HepG2 (cell line): Measurements from ENCODE around the gene LYPD8. TPM values are rescaled to one million over a fixed set of nuclear protein-coding genes. Genes with fewer than 3 reads are reported as not detected.
A peak's percentile ranks its signal among the peaks of the same experiment; 100 is the strongest.

ENCODE experiments used
- ATAC-seq: fragments of 200-7000 bp; cut with Tn5 transposase; 3 replicates; pipeline ENCODE4 v1.9.1; 2020; ENCODE audit warnings: mild to moderate bottlenecking, moderate library complexity
- BruUV-seq: library from RNA; stranded (reverse); fragments of 400-500 nt; replicated peaks from 2 replicates; lab custom pipeline; 2021; lab: Mats Ljungman, UMichigan
- CTCF ChIA-PET: fragments of 300-600 bp; formaldehyde crosslinking; extraction: SDS; loops from one replicate; lab custom pipeline; 2021; ENCODE audit warnings: low total read pairs, inconsistent platforms, low intra/inter-chr PET ratio; lab: Yijun Ruan, JAX
- POLR2A ChIA-PET: fragments of 350-600 bp; sonication (Branson Sonifier 250); formaldehyde crosslinking; loops from one replicate; lab custom pipeline; 2020; ENCODE audit warnings: antibody characterized with exemption, inconsistent platforms; lab: Yijun Ruan, JAX
- DNase-seq: peaks from one replicate; pipeline ENCODE4 v3.0.0-alpha.2; 2015; ENCODE audit warnings: low spot score
- FAIRE-seq: peaks from 3 replicates; lab custom pipeline; 2011; peaks lifted over from hg19 to GRCh38; lab: Jason Lieb, UNC
- H2AFZ ChIP-seq: one replicate; pipeline ENCODE4 v1.6.1; 2011; ENCODE audit warnings: low read length, inconsistent platforms
- H3K27ac ChIP-seq: fragments of 300-600 bp; 3 replicates; pipeline ENCODE4 v1.8.0; 2011; ENCODE audit warnings: mixed run types, mild to moderate bottlenecking, mixed read lengths, low read length, inconsistent platforms; ENCODE audit not compliant: insufficient read depth; ENCODE audit errors: extremely low read length
- H3K27me3 ChIP-seq, 2 experiments: fragments of 200-600 bp in 1 of 2; 2 replicates in 1 of 2; 3 replicates in 1 of 2; pipeline versions ENCODE4 v1.6.0 to v1.8.0; 2011; ENCODE audit warnings: low read length in 2 of 2, mild to moderate bottlenecking in 2 of 2, moderate library complexity in 2 of 2, inconsistent platforms in 1 of 2; ENCODE audit not compliant: insufficient read depth in 2 of 2, control insufficient read depth in 1 of 2
- H3K36me3 ChIP-seq, 2 experiments: fragments of 200-600 bp in 1 of 2; replicated peaks in 1 of 2; 2 replicates in 1 of 2; 3 replicates in 1 of 2; pipeline versions ENCODE4 v1.5.1 to v1.8.0; 2011; ENCODE audit warnings: low read length in 2 of 2, inconsistent platforms in 1 of 2; ENCODE audit not compliant: insufficient read depth in 2 of 2, control insufficient read depth in 1 of 2
- H3K4me1 ChIP-seq: 2 replicates; pipeline ENCODE4 v1.5.1; 2012; ENCODE audit warnings: low read length, inconsistent platforms; ENCODE audit not compliant: insufficient read depth
- H3K4me2 ChIP-seq: 2 replicates; pipeline ENCODE4 v1.6.0; 2011; ENCODE audit warnings: low read depth, low read length, inconsistent platforms
- H3K4me3 ChIP-seq, 3 experiments: fragments of 200-600 bp in 1 of 3; sonication (generic), shearing (Covaris generic) in 1 of 3; replicated peaks in 1 of 3; 2 replicates each; pipeline ENCODE4 v1.5.1; 2011 to 2016; ENCODE audit warnings: low read length in 3 of 3, inconsistent platforms in 2 of 3, low read depth in 2 of 3, mild to moderate bottlenecking in 2 of 3, control low read depth in 1 of 3, mixed read lengths in 1 of 3; ENCODE audit not compliant: insufficient read depth in 1 of 3
- H3K79me2 ChIP-seq: one replicate; pipeline ENCODE4 v1.6.1; 2011; ENCODE audit warnings: low read length, inconsistent platforms; ENCODE audit not compliant: insufficient read depth
- H3K9ac ChIP-seq: 2 replicates; pipeline ENCODE4 v1.6.0; 2011; ENCODE audit warnings: mild to moderate bottlenecking, low read depth, low read length, inconsistent platforms; ENCODE audit not compliant: insufficient read depth
- H3K9me3 ChIP-seq: 2 replicates; pipeline ENCODE4 v1.5.1; 2012; ENCODE audit warnings: mild to moderate bottlenecking, low read length
- H4K20me1 ChIP-seq: 2 replicates; pipeline ENCODE4 v1.6.0; 2011; ENCODE audit warnings: inconsistent platforms, mild to moderate bottlenecking, low read length, moderate library complexity; ENCODE audit not compliant: insufficient read depth
- CAMTA2 ChIP-seq: sonication (generic); formaldehyde crosslinking; IDR thresholded peaks from 2 replicates; pipeline ENCODE4 v1.4.0; 2020; ENCODE audit warnings: mild to moderate bottlenecking, missing genetic modification reagents, borderline replicate concordance
- IKZF1 ChIP-seq: fragments of 450-650 bp; IDR thresholded peaks from 2 replicates; pipeline ENCODE4 v1.7.1; 2016
- NR3C1 ChIP-seq: sonication (generic); formaldehyde crosslinking; IDR thresholded peaks from 2 replicates; pipeline ENCODE4 v1.4.0; 2020; ENCODE audit warnings: missing genetic modification reagents
- ONECUT2 ChIP-seq: sonication (generic); formaldehyde crosslinking; IDR thresholded peaks from 2 replicates; pipeline ENCODE4 v1.4.0; 2020; ENCODE audit warnings: missing genetic modification reagents
- PAXIP1 ChIP-seq: sonication (generic); formaldehyde crosslinking; conservative IDR thresholded peaks from 2 replicates; pipeline ENCODE4 v1.4.0; 2020; ENCODE audit warnings: mild to moderate bottlenecking, missing genetic modification reagents, moderate library complexity
- PLRG1 ChIP-seq: fragments of 450-650 bp; conservative IDR thresholded peaks from 2 replicates; pipeline ENCODE4 v1.6.1; 2016
- PPARG ChIP-seq: conservative IDR thresholded peaks from 2 replicates; pipeline ENCODE4 v1.6.1; 2016; ENCODE audit warnings: missing biosample characterization, missing genetic modification reagents
- SMC3 ChIP-seq: IDR thresholded peaks from 2 replicates; pipeline ENCODE4 v1.6.1; 2011; ENCODE audit warnings: low read length, improper control_type of control experiment
- SMYD3 ChIP-seq: sonication (generic); formaldehyde crosslinking; IDR thresholded peaks from 2 replicates; pipeline ENCODE4 v1.8.1; 2023; ENCODE audit warnings: mild to moderate bottlenecking, missing genetic modification reagents
- STAG1 ChIP-seq: sonication (generic); formaldehyde crosslinking; IDR thresholded peaks from 2 replicates; pipeline ENCODE4 v1.4.0; 2020; ENCODE audit warnings: missing genetic modification reagents
- TMF1 ChIP-seq: sonication (generic); formaldehyde crosslinking; IDR thresholded peaks from 2 replicates; pipeline ENCODE4 v1.8.1; 2022; ENCODE audit warnings: low read depth, missing genetic modification reagents
- TOE1 ChIP-seq: sonication (generic); formaldehyde crosslinking; IDR thresholded peaks from 2 replicates; pipeline ENCODE4 v1.4.0; 2020; ENCODE audit warnings: mild to moderate bottlenecking, missing genetic modification reagents
- ZBED4 ChIP-seq: sonication (generic); formaldehyde crosslinking; IDR thresholded peaks from 2 replicates; pipeline ENCODE4 v1.4.0; 2020; ENCODE audit warnings: missing genetic modification reagents, borderline replicate concordance
- ZNF180 ChIP-seq: sonication (generic); formaldehyde crosslinking; IDR thresholded peaks from 2 replicates; pipeline ENCODE4 v1.4.0; 2020; ENCODE audit warnings: low read depth, missing genetic modification reagents, borderline replicate concordance
- ZNF770 ChIP-seq: sonication (generic); formaldehyde crosslinking; IDR thresholded peaks from 2 replicates; pipeline ENCODE4 v1.5.0; 2020; ENCODE audit warnings: mild to moderate bottlenecking, missing genetic modification reagents
- WGBS: methylation state at CpG from one replicate; pipeline ENCODE4 v1.1.6; 2017; ENCODE audit warnings: low lambda C conversion rate; 5-methylcytosine and 5-hydroxymethylcytosine counted together
- in situ Hi-C: cut with HindIII; loops from 2 replicates; pipeline ENCODE4 v1.10.0; 2017; ENCODE audit warnings: low pct_unique_long_range_greater_than_20kb; ENCODE audit not compliant: extremely low pct_ligation_motif_present
- intact Hi-C: fragments of 100-400 bp; cut with micrococcal nuclease; formaldehyde crosslinking; loops from one replicate; pipeline ENCODE4 v1.10.0; 2022; ENCODE audit not compliant: unreplicated experiment
- polyA plus RNA-seq, 8 experiments: library from polyadenylated mRNA; depleted of rRNA in 3 of 8; stranded (reverse) in 7 of 8; unstranded in 1 of 8; fragments of >200 nt; fragmentation: Illumina TruSeq in 4 of 8; extraction: Trizol in 4 of 8; gene quantifications; 2 replicates each; pipeline versions ENCODE4 v1.2.1 to v1.2.3, GENCODE V29; 2011 to 2016; ENCODE audit warnings: low read depth in 4 of 8, missing spikeins in 1 of 8, mixed read lengths in 1 of 8; ENCODE audit not compliant: insufficient read depth in 1 of 8
- total RNA-seq, 5 experiments: library from RNA; depleted of rRNA; stranded (reverse); fragments of >200 nt; fragmentation: Illumina TruSeq; extraction: Trizol; gene quantifications; 2 replicates each; pipeline ENCODE4 v1.2.3, GENCODE V29; 2016; ENCODE audit warnings: low read depth in 1 of 5

LYPD8 gene
- total and polyA plus RNA-seq, 2 of the 13 experiments (the other 11 are each of a cell fraction or from before 2014, with no cell fraction given), result not detected

GRCh38 chr1:248791010-248791409, 35.5 kb upstream of the LYPD8 start:
- peak; percentile 11 for DNase-seq
- Histone ChIP-seq H3K79me2 (no peaks in the 10 kb centered on the region), H4K20me1 (no peaks in the 10 kb centered on the region), H3K36me3 (no peaks in the 10 kb centered on the region), H3K27me3 (no peaks in the 10 kb centered on the region; a peak in 1 of 5 replicates), H3K9me3 (no peaks in the 10 kb centered on the region), H3K4me1 (0 out of 2 replicates have a peak, but pooled peaks cover 4% of the 10 kb centered on the region), H2AFZ (no peak overlapping the region), H3K9ac (no peak overlapping the region), H3K4me3 (no peak overlapping the region), H3K27ac (no peak overlapping the region), H3K4me2 (no peak overlapping the region)
- POLR2A ChIA-PET, result no interaction called here
- intact Hi-C loops (loop anchor here (5.0 kb wide), 2 partner anchors 34 to 94 kb away; partner anchors contain the start of gene LYPD8), in situ Hi-C loops (no loop called here)
- FAIRE-seq, result peak; percentile 52
- BruUV-seq, result no TSS peak
- CTCF ChIA-PET, result no interaction called here
- ATAC-seq, result peak; percentile 97
- WGBS, result 2% methylated on average over 4 of the region's 4 CpGs
- TF ChIP-seq TOE1 (CRISPR knock-in tag), result no peak
- TF ChIP-seq SMC3, result peak; percentile 33; the same call in 1 of the 2 replicates
- no peak for TF ChIP-seq TMF1
- TF ChIP-seq PAXIP1, result 0 out of 2 replicates have a peak, but pooled peaks have one; percentile 16
- TF ChIP-seq STAG1 (CRISPR knock-in tag), result peak; percentile 51
- TF ChIP-seq NR3C1 (CRISPR knock-in tag), result no peak
- TF ChIP-seq ZNF180 (CRISPR knock-in tag), result no peak
- TF ChIP-seq IKZF1, result no peak
- peak; percentile 76 for TF ChIP-seq ONECUT2 (CRISPR knock-in tag)
- no peak for TF ChIP-seq SMYD3 (CRISPR knock-in tag)
- no peak for TF ChIP-seq PPARG (CRISPR knock-in tag)
- TF ChIP-seq CAMTA2, result no peak
- TF ChIP-seq ZNF770, result no peak
- no peak for TF ChIP-seq PLRG1
- TF ChIP-seq ZBED4, result 0 out of 2 replicates have a peak, but pooled peaks have one; percentile 38
